ENCODE data around the gene CTCFL.

Gene CTCFL

GRCh38 chr20:57465943-57466342 is 59.0 kb downstream of the CTCFL start:
- no peak for DNase-seq (ENCODE audit: low spot score)

DNA sequence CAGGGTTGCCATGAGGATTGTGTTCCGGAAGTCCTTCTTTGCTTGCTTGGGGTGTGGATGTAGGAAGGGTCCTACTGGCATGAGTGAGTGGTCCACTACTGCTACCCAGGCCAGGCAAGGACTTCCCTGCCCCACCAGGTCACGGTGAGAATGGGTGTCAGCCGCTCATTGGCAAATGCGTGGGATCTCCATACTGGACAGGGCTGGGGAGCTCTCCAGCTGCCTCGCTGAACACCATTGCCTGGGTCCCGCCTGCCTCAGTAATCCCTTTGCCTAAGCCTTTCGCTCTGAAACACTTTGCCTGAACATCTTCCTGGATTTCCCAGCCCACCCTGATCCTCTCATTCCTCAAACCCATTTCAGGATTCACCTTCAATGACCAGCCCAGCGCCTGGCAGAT is 59.5 kb downstream of the CTCFL start:
- no peak for DNase-seq (ENCODE audit: low spot score)

GRCh38 chr20:57464642-57465211 is 60.2 kb downstream of the CTCFL start:
- DNase-seq (ENCODE audit: low spot score) = no peak

GRCh38 chr20:57462781-57463180 is 62.2 kb downstream of the CTCFL start:
- no peak for DNase-seq (ENCODE audit: low spot score)

- no peak for DNase-seq (ENCODE audit: low spot score)
These were observed 63.2 kb downstream of the CTCFL start for GRCh38 chr20:57461726-57462125.

DNA sequence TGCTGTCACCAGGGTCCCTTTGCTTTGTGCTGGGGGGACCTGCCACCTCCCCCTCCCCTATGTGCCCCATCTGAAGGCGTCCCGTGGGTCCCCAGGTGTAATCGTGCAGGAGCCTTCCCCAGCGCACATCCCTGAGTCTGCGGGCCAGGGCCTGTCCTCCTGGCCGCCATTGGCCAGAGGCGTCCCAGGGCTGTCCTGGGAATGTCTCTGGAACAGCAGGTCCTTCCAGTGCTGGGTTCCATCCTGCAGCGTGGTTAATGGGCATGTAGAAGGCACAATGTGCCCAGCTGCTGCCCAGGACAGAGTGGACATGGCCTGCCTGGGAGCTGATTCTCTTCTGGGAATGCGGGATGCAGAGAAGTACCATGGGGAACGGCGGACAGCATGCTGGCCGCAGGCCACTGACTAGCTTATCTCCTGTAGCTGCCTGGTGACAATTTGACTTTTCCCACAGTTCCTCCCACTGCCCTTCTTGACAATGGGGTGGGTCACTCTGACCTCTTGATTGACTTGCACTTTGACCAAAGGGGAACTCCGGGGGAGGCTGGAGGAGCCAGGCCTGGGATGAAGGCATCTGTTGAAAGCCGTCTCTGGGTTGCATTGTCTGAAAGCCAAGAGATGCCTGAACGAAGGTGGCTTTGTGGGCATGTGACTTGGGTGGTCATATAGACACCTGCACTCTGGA is 64.0 kb downstream of the CTCFL start:
- no peak for DNase-seq (ENCODE audit: low spot score)

- DNase-seq (ENCODE audit: low spot score) = no peak
These were observed 65.0 kb downstream of the CTCFL start for GRCh38 chr20:57459897-57460296.

DNA sequence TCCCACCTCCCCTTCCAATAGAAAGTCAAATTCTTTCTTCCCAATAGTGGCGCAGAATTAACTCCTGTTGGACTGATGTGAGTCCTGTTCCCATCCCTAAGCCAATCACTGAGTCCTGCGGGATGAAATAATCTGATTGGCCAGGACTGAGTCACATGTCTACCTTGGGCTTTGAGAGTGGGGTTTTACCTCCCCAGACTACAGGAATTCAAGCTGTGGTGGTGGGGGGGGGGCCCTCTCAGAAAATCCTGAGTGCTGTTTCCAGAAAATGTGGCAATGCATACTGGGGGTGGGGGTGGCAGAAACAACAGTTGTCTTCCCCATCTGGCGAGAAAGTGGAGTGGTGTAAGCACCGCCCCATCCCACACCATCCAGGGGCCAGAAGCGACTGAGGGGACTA is 65.7 kb downstream of the CTCFL start:
- DNase-seq (ENCODE audit: low spot score) = no peak

GRCh38 chr20:57458400-57459160 is 66.4 kb downstream of the CTCFL start:
- DNase-seq (ENCODE audit: low spot score) = no peak

GRCh38 chr20:57457243-57458095 is 67.5 kb downstream of the CTCFL start:
- no peak for DNase-seq (ENCODE audit: low spot score)

DNA sequence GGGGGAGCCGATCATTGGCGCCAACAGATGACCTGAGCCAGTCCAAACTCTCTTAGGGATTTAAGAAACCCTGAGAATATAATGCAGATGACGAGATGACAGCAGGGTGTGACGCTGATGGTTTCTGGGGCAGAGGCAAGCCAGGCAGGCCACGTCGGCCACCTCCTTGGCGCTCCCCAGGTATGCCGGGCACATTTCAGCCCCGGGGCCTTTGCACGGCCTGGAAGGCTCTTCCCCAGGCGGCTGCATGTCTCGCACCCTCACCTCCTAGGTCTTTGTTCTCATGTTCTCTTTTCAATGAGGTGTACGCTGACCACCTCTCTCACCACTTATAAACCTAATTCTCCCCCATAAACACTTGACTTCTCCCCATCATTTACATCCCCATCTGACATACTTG is 68.8 kb downstream of the CTCFL start:
- no peak for DNase-seq (ENCODE audit: low spot score)

DNA sequence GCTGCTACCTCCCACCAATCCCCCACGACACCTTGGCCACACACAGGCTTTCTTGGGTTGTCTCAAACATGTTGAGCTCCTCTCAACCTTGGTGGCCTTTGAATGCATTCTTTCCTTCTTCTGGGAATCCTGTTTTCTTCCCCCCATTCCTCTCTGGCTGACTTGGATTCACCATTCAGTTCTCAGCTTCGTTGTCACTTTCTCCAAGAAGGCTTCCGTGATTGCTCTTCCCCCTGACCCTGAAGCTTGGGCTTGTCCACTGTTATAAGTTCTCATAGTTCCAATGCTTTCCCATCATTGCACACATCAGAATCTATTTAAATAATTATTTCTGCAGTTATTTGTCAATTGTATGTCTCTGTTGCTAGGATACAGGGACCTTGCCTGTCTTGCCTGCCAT is 69.6 kb downstream of the CTCFL start:
- no peak for DNase-seq (ENCODE audit: low spot score)

DNA sequence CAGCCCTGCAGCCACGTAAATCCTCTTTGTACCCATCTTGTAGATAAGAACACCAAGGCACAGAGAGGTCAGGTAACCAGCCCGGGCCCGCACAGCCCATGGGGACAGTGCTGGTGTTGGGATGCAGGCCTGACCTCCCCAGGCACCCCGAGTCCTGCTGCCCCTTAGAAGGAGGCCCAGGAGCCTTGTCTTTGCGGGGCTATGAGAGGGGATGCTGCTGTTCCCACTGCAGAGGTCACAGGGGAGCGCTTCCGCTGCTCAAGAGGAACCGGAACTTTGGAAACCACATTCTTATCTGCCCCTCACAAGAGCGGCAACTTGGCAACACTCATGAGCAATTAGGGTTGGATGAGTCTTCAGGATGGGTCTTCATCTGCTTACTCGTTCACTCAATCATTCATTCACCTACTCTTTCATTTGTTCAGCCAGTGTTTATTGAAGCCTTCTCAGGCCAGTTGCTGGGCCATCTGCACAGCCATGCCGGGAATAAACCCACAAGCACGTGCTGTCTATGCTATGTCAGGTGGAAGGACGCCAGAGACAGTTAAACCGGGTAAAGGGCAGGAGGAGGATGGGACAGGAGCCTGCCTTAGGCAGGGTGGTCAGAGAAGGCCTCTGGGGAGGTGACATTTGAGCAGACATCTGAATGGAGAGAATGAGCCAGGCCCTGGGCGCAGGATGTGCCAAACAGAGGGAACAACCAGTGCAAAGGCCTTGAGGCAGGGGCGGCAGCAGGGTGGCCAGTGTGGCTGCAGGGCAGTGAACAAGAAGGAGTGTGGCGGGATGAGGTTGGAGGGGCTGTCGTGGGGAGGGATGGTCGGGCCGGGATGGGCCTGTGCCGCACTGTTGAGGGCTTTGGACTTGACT is 72.9 kb downstream of the CTCFL start:
- DNase-seq (ENCODE audit: low spot score) = no peak

GRCh38 chr20:57451431-57451794 is 73.5 kb downstream of the CTCFL start:
- no peak for DNase-seq (ENCODE audit: low spot score)

DNA sequence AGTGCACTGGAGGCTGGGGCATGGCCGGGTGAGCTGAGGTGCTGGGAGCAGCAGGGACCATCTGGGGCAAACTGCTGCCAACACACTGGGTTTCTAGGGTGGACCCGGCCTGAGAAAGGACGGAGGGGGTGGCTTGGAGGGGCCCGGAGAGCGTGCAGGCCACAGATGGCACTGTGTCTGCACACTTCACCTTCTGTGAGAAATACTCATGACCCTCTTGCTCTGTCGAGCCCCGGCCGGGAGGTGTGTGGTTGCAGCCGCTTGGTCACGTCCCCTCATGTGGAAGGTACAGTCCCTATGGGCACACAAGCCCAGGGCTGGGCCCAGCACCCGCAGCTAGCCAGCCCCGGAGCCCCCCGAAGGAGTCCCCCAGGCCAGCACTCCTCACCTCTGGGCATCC is 74.0 kb downstream of the CTCFL start:
- DNase-seq (ENCODE audit: low spot score) = no peak

- no peak for DNase-seq (ENCODE audit: low spot score)
These were observed 74.5 kb downstream of the CTCFL start for GRCh38 chr20:57450419-57450818.

DNA sequence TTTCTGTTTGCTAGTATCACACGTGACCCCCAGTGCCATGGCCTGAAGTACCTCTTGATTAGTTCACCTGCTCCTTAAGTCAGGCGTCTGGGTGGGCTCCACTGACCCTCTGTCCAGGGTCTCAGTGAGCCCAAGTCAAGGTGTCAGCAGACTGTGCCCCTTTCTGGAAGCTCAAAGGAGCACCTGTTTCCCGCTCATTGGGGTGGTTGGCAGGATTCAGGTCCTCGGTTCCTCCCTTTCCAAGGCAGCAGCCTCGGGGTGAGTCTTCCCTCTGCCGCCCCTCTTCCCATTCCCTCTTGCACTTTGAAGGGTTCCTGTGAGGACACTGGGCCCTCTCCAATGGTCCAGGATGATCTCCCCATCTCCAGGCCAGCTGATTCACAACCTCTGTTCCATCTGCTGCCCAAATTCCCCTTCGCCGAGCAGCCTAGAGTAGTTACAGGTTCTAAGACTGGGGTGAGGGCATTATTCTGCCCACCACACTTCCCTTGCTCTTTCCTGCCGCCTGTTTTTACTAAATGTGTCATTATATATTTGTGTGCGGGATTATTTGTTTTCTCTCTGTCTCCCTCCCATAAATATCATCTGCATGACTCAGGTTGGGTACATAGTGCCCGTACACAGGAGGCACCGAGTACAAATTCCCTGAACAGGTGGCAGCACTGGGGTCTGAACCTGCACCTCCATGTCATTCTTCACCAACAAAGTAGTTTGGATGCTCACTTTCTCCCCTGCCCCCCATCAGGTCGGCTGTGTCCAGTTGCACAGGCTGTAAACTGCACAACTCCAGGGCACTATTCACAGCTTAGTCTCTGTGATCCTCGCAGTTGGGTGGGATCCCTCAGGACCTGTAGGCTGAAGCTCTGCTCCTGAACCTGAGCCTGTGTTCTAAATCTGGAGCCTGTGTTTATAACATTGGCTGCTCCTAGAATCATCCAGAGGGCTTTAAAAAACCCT is 75.3 kb downstream of the CTCFL start:
- no peak for DNase-seq (ENCODE audit: low spot score)

- no peak for DNase-seq (ENCODE audit: low spot score)
These were observed 76.1 kb downstream of the CTCFL start for GRCh38 chr20:57448764-57449354.

Data from ecto neural progenitor cell (in vitro differentiated cells).